HEK293T (cell line): ENCODE data around the gene TOR2A.

Source experiments
- ARNT ChIP-seq: fragments of 450-650 bp; IDR thresholded peaks from 2 replicates; pipeline ENCODE4 v1.6.1; 2017; ENCODE audit warnings: mild to moderate bottlenecking
- BHLHE40 ChIP-seq: fragments of 450-650 bp; IDR thresholded peaks from 2 replicates; pipeline ENCODE4 v1.6.1; 2016; ENCODE audit warnings: mild to moderate bottlenecking, moderate library complexity, borderline replicate concordance
- CTBP1 ChIP-seq: fragments of 450-650 bp; IDR thresholded peaks from 2 replicates; pipeline ENCODE4 v1.6.1; 2016; ENCODE audit warnings: borderline replicate concordance
- ELF4 ChIP-seq: fragments of 450-650 bp; IDR thresholded peaks from 2 replicates; pipeline ENCODE4 v1.6.1; 2017; ENCODE audit warnings: antibody characterized with exemption
- FOXA1 ChIP-seq: fragments of 450-650 bp; IDR thresholded peaks from 2 replicates; pipeline ENCODE4 v1.6.1; 2016; ENCODE audit warnings: mild to moderate bottlenecking
- FOXK2 ChIP-seq: fragments of 450-650 bp; IDR thresholded peaks from 2 replicates; pipeline ENCODE4 v1.6.1; 2016; ENCODE audit warnings: mild to moderate bottlenecking
- HDGF ChIP-seq: fragments of 450-650 bp; IDR thresholded peaks from 2 replicates; pipeline ENCODE4 v1.6.1; 2017; ENCODE audit warnings: antibody characterized with exemption, borderline replicate concordance
- NFRKB ChIP-seq: fragments of 450-650 bp; IDR thresholded peaks from 2 replicates; pipeline ENCODE4 v1.6.1; 2016; ENCODE audit warnings: mild to moderate bottlenecking, moderate library complexity
- PKNOX1 ChIP-seq: fragments of 450-650 bp; IDR thresholded peaks from 2 replicates; pipeline ENCODE4 v1.6.1; 2016
- SP1 ChIP-seq: fragments of 450-650 bp; IDR thresholded peaks from 2 replicates; pipeline ENCODE4 v1.6.1; 2017
- SUZ12 ChIP-seq: fragments of 450-650 bp; IDR thresholded peaks from 2 replicates; pipeline ENCODE4 v1.6.1; 2016; ENCODE audit warnings: mild to moderate bottlenecking
- ZNF384 ChIP-seq: fragments of 450-650 bp; IDR thresholded peaks from 2 replicates; pipeline ENCODE4 v1.6.1; 2016

- no peak for TF ChIP-seq PKNOX1
- TF ChIP-seq ARNT, result no peak
- TF ChIP-seq SUZ12, result no peak
- TF ChIP-seq NFRKB, result no peak
- TF ChIP-seq SP1, result no peak
- TF ChIP-seq ELF4, result no peak
- TF ChIP-seq ZNF384, result no peak
- TF ChIP-seq CTBP1, result no peak
- no peak for TF ChIP-seq FOXK2
- TF ChIP-seq HDGF, result no peak
- TF ChIP-seq BHLHE40, result no peak
- TF ChIP-seq FOXA1, result no peak
Observed at GRCh38 chr9:127722055-127722745, 12.9 kb downstream of the TOR2A start.
